Skeletal muscle tissue (tissue), 4 donors: ENCODE results near the gene ARHGAP36. TPM values are rescaled to one million over a fixed set of nuclear protein-coding genes. Genes with fewer than 3 reads are reported as not detected.

ENCODE experiments used
- H3K27ac ChIP-seq: one replicate; pipeline ENCODE4 v1.7.0; 2013; ENCODE audit warnings: mild to moderate bottlenecking, low read depth, low read length, inconsistent platforms
- H3K27me3 ChIP-seq, 3 donors: one replicate each; pipeline ENCODE4 v1.7.0; 2013; ENCODE audit warnings: low read length in 3 of 3; ENCODE audit not compliant: control insufficient read depth in 3 of 3, insufficient read depth in 3 of 3
- H3K36me3 ChIP-seq, 3 donors: one replicate each; pipeline ENCODE4 v1.7.0; 2013; ENCODE audit warnings: low read length in 3 of 3; ENCODE audit not compliant: control insufficient read depth in 3 of 3, insufficient read depth in 3 of 3
- H3K4me1 ChIP-seq, 3 donors: one replicate each; pipeline ENCODE4 v1.7.0; 2013; ENCODE audit warnings: low read length in 3 of 3, mild to moderate bottlenecking in 3 of 3; ENCODE audit not compliant: control insufficient read depth in 3 of 3, insufficient read depth in 3 of 3
- H3K4me3 ChIP-seq, 3 donors: one replicate each; pipeline ENCODE4 v1.7.0; 2013; ENCODE audit warnings: low read length in 3 of 3
- H3K9ac ChIP-seq, 3 donors: one replicate each; pipeline ENCODE4 v1.7.0; 2013; ENCODE audit warnings: low read length in 3 of 3, mild to moderate bottlenecking in 3 of 3, moderate library complexity in 2 of 3, low read depth in 1 of 3
- H3K9me3 ChIP-seq, 3 donors: one replicate each; pipeline ENCODE4 v1.7.0; 2013; ENCODE audit warnings: low read length in 3 of 3; ENCODE audit not compliant: control insufficient read depth in 3 of 3
- total RNA-seq: library from RNA; depleted of rRNA; stranded (reverse); fragments of >200 nt; gene quantifications from one replicate; pipeline ENCODE4 v1.2.3, GENCODE V29; 2014
- donor health status: Osteomylitis.

The ARHGAP36 gene
- total RNA-seq, 1 donor from 2014 or later = 292 TPM

GRCh38 chrX:131047180-131047579 lies 11.0 kb upstream of the ARHGAP36 start:
- Histone ChIP-seq H3K9ac (no peak overlapping the region), H3K4me3 (no peak overlapping the region), H3K27ac (no peak overlapping the region), H3K4me1 (no peaks in the 10 kb centered on the region), H3K9me3 (no peaks in the 10 kb centered on the region), H3K27me3 (peaks cover 0 to 16% (median 0%) of the 10 kb centered on the region in 3 donors), H3K36me3 (no peaks in the 10 kb centered on the region)

- no peaks in the 10 kb centered on the region for H3K36me3 ChIP-seq
- H3K4me1 ChIP-seq = no peaks in the 10 kb centered on the region
- no peak overlapping the region for H3K9ac ChIP-seq
- H3K27ac ChIP-seq = no peak overlapping the region
- H3K4me3 ChIP-seq = no peak overlapping the region
- H3K27me3 ChIP-seq = peaks cover 0 to 11% (median 0%) of the 10 kb centered on the region in 3 donors
- no peaks in the 10 kb centered on the region for H3K9me3 ChIP-seq
These were observed 5.1 kb upstream of the ARHGAP36 start for GRCh38 chrX:131053076-131053475.

GRCh38 chrX:131054906-131055305 lies 3.2 kb upstream of the ARHGAP36 start:
- Histone ChIP-seq H3K4me1 (no peaks in the 10 kb centered on the region), H3K27ac (no peak overlapping the region), H3K4me3 (no peak overlapping the region), H3K27me3 (peaks cover 0 to 15% (median 4%) of the 10 kb centered on the region in 3 donors), H3K9me3 (no peaks in the 10 kb centered on the region), H3K36me3 (no peaks in the 10 kb centered on the region), H3K9ac (no peak overlapping the region)

GRCh38 chrX:131057706-131058105 lies 440 bp upstream of the ARHGAP36 start:
- no peak overlapping the region for H3K4me3 ChIP-seq
- H3K36me3 ChIP-seq = no peaks in the 10 kb centered on the region
- no peak overlapping the region for H3K27ac ChIP-seq
- H3K27me3 ChIP-seq = peaks cover 0 to 21% (median 4%) of the 10 kb centered on the region in 3 donors
- H3K9me3 ChIP-seq = no peaks in the 10 kb centered on the region
- no peaks in the 10 kb centered on the region for H3K4me1 ChIP-seq
- H3K9ac ChIP-seq = no peak overlapping the region

GRCh38 chrX:131059246-131059645 lies 1.1 kb downstream of the ARHGAP36 start:
- Histone ChIP-seq H3K9me3 (no peaks in the 10 kb centered on the region), H3K4me1 (no peaks in the 10 kb centered on the region), H3K36me3 (no peaks in the 10 kb centered on the region), H3K27ac (no peak overlapping the region), H3K27me3 (peaks cover 0 to 21% (median 4%) of the 10 kb centered on the region in 3 donors), H3K9ac (no peak overlapping the region), H3K4me3 (no peak overlapping the region)

- no peak overlapping the region for H3K4me3 ChIP-seq
- no peaks in the 10 kb centered on the region for H3K9me3 ChIP-seq
- H3K27me3 ChIP-seq = peaks cover 0 to 25% (median 4%) of the 10 kb centered on the region in 3 donors
- no peak overlapping the region for H3K27ac ChIP-seq
- H3K4me1 ChIP-seq = no peaks in the 10 kb centered on the region
- H3K36me3 ChIP-seq = no peaks in the 10 kb centered on the region
- H3K9ac ChIP-seq = no peak overlapping the region
These were observed 2.0 kb downstream of the ARHGAP36 start for GRCh38 chrX:131060147-131060546.

GRCh38 chrX:131061306-131061705 lies 3.2 kb downstream of the ARHGAP36 start:
- no peak overlapping the region for H3K9ac ChIP-seq
- no peaks in the 10 kb centered on the region for H3K36me3 ChIP-seq
- no peaks in the 10 kb centered on the region for H3K9me3 ChIP-seq
- H3K4me1 ChIP-seq = no peaks in the 10 kb centered on the region
- H3K27ac ChIP-seq = no peak overlapping the region
- H3K27me3 ChIP-seq = peaks cover 0 to 34% (median 4%) of the 10 kb centered on the region in 3 donors
- H3K4me3 ChIP-seq = no peak overlapping the region

GRCh38 chrX:131063613-131064012 lies 5.5 kb downstream of the ARHGAP36 start:
- no peak overlapping the region for H3K27ac ChIP-seq
- H3K4me1 ChIP-seq = no peaks in the 10 kb centered on the region
- peaks cover 6 to 49% (median 10%) of the 10 kb centered on the region in 3 donors for H3K27me3 ChIP-seq
- H3K9me3 ChIP-seq = no peaks in the 10 kb centered on the region
- no peaks in the 10 kb centered on the region for H3K36me3 ChIP-seq
- no peak overlapping the region for H3K9ac ChIP-seq
- H3K4me3 ChIP-seq = no peak overlapping the region

GRCh38 chrX:131066237-131066636 lies 8.1 kb downstream of the ARHGAP36 start:
- Histone ChIP-seq H3K27me3 (peaks cover 19 to 49% (median 20%) of the 10 kb centered on the region in 3 donors), H3K9ac (no peak overlapping the region), H3K27ac (no peak overlapping the region), H3K4me3 (no peak overlapping the region), H3K4me1 (no peaks in the 10 kb centered on the region), H3K36me3 (no peaks in the 10 kb centered on the region), H3K9me3 (no peaks in the 10 kb centered on the region)

GRCh38 chrX:131067216-131067615 lies 9.1 kb downstream of the ARHGAP36 start:
- Histone ChIP-seq H3K36me3 (no peaks in the 10 kb centered on the region), H3K4me1 (no peaks in the 10 kb centered on the region), H3K27me3 (peaks cover 20 to 48% (median 20%) of the 10 kb centered on the region in 3 donors), H3K9ac (no peak overlapping the region), H3K4me3 (no peak overlapping the region), H3K9me3 (no peaks in the 10 kb centered on the region), H3K27ac (no peak overlapping the region)
